Astrocyte (in vitro differentiated cells and primary cell): ENCODE results near the gene PKP1.

ENCODE experiments used
- EZH2 ChIP-seq: IDR thresholded peaks from 2 replicates; pipeline ENCODE4 v1.6.1; 2012; ENCODE audit warnings: mild to moderate bottlenecking, low read length, inconsistent platforms; ENCODE audit not compliant: insufficient read depth
- TF ChIP-seq, protein P1 (sequence below): IDR thresholded peaks from 2 replicates; pipeline ENCODE4 v1.5.1; 2011; ENCODE audit warnings: low read depth, mild to moderate bottlenecking, inconsistent platforms, low read length, moderate library complexity; ENCODE audit not compliant: insufficient read depth

DNA sequence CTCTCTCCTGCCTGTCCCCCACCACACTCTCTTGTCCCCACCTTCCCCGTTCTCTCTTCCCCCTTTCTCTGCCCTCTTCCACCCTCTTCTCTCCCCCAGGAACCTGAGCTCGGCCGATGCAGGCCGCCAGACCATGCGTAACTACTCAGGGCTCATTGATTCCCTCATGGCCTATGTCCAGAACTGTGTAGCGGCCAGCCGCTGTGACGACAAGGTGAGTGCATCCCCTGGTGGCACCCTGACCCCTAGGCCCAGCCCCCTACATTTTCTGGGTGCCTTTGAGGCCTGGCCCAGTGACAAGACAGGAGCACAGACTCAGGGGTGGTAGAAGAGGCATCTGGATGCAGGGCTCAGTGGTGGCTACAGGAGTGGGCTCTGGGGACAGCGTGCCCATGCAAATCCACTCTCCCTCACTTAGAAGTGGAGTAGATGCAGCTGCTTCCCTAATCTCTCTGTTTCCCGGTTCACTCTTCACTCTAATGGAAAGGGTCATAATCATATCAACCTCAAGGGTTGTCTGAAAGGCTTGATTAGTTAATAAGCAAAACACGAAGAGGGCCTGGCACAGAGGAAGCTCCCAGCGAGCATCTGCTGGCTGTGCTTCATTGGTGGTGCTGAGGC is 37.0 kb downstream of the PKP1 start:
- TF ChIP-seq, protein P1, sequence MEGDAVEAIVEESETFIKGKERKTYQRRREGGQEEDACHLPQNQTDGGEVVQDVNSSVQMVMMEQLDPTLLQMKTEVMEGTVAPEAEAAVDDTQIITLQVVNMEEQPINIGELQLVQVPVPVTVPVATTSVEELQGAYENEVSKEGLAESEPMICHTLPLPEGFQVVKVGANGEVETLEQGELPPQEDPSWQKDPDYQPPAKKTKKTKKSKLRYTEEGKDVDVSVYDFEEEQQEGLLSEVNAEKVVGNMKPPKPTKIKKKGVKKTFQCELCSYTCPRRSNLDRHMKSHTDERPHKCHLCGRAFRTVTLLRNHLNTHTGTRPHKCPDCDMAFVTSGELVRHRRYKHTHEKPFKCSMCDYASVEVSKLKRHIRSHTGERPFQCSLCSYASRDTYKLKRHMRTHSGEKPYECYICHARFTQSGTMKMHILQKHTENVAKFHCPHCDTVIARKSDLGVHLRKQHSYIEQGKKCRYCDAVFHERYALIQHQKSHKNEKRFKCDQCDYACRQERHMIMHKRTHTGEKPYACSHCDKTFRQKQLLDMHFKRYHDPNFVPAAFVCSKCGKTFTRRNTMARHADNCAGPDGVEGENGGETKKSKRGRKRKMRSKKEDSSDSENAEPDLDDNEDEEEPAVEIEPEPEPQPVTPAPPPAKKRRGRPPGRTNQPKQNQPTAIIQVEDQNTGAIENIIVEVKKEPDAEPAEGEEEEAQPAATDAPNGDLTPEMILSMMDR = no peak
- TF ChIP-seq EZH2 = no peak
